GM19452 (cell line): ENCODE measurements around the gene GCA.

ENCODE experiments used
- ATAC-seq: cut with Tn5 transposase; IDR thresholded peaks from one replicate; pipeline ENCODE4 v1.9.1; 2021; ENCODE audit not compliant: unreplicated experiment

The GCA gene

GRCh38 chr2:162327806-162328205 lies 16.1 kb upstream of the GCA start:
- no peak for ATAC-seq

- peak; percentile 76 for ATAC-seq
Observed at GRCh38 chr2:162328424-162329157, 15.3 kb upstream of the GCA start.

- ATAC-seq = no peak
Observed at GRCh38 chr2:162330881-162331280, 13.1 kb upstream of the GCA start.

DNA sequence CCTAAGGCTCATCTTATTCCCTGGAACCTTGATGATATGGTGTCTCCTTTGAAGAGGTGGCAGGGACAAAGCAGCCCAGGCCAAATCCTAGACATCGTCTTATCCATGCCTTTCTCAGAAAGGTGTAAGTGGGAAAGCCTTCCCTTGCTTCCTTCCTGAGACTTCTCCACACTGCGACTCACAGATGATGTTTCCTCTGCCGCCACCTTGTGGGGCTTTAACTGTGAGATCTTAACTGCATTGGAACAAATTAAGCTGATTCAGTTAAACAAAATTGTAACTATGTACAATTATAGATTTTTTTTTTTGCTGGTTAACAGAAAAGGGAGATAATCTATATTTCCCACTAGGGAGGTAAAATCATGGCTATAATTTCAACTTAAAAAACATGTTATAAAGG lies 10.0 kb upstream of the GCA start:
- no peak for ATAC-seq

GRCh38 chr2:162337868-162338267 lies 6.1 kb upstream of the GCA start:
- no peak for ATAC-seq

DNA sequence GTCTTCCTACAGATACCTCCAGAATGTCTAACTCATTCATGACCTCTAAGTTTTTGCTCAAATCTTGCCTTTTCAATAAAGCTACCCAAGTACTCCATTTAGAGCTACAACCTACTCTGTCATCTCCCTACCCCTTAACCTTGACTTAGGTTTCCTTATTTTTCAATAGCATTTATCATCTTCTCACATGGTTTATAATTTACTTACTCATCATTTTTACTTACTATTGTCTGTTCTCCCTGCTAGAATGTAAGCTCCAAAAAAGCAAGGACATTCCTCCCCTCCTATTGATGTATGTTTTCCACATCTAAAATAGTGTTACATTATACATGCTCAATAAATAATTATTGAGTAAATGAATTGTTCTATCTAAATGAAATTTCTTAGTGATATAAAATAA lies 3.1 kb upstream of the GCA start:
- no peak for ATAC-seq

GRCh38 chr2:162342321-162342720 lies 1.6 kb upstream of the GCA start:
- no peak for ATAC-seq

DNA sequence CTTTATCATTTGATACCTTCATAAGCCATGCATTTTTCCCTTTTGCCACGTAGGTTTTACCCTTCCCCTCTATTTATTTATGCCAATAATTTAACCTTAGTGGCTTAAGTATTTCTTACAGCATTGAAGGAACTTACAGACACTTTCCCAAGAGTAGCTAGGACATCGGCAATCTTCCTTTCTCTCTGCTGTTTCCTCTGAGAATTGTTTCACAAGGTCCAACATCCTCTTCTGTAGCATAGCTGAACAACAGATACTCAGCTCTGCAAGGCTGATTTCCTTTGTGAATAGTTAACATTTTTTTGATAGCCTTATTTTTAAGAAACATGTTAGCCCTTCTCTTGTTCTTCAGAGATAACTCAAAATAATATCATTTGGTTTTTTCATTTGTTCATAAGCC lies 1.1 kb upstream of the GCA start:
- no peak for ATAC-seq

- peak; percentile 3 for ATAC-seq
Observed at GRCh38 chr2:162343492-162343823, 474 bp upstream of the GCA start.

GRCh38 chr2:162344617-162344950 lies 652 bp downstream of the GCA start:
- ATAC-seq = no peak

DNA sequence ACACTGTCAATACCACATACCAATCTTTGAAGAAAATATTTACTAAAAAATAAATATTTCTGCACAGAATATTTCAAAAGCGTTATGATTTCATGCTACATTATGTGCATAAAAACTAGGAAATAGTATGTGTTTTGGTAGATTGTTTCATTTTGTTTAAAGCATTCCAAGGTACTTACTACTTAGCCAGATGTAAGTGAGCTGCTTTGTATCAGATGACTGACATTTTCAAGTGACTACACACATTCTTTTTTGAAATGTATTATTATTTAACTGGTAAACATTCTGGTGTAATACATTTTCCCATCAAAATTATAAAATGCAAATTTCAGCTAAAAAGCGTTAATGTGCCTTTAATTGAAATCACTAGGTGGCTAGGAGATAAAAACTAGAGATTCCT lies 21.5 kb downstream of the GCA start:
- ATAC-seq = no peak

- no peak for ATAC-seq
Observed at GRCh38 chr2:162368494-162368893, 24.6 kb downstream of the GCA start.

DNA sequence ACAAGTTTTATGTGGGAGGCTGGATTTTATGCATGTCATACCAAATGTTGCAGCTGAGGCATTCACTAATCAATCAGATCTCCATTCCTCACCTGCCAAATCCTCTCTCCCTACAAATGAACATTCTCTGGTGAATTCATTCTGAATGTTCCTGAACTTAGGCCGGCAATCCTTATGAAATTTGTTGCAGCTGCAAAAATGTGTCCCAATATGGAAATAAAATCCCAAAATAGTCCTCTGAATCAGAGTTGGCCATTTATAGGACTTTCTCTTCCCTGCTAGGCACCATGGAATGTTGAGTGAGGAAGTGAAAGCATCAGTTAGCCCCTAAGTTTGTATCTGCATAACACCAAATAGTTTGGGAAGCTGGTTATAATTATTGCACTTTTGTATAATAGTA lies 25.6 kb downstream of the GCA start:
- no peak for ATAC-seq

DNA sequence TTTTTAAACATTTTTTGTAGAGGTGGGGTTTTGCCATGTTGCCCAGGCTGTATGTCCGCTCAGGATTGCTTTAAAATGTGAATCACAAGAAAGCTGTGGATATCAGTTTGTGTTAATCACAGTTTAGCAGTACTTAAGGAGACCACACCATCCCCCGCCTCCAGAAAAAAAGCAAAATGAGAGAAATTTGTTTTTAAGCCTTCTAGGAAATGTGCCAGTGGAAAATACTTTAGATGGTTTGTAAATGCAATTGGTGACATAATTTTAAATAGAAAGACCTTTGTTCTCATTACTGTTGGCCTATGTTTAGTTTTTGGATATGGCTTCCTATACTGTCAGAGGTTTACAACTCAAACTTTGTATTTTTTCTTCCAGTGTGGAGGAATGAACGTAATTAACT lies 27.0 kb downstream of the GCA start:
- no peak for ATAC-seq

GRCh38 chr2:162372818-162373217 lies 28.9 kb downstream of the GCA start:
- ATAC-seq = no peak

DNA sequence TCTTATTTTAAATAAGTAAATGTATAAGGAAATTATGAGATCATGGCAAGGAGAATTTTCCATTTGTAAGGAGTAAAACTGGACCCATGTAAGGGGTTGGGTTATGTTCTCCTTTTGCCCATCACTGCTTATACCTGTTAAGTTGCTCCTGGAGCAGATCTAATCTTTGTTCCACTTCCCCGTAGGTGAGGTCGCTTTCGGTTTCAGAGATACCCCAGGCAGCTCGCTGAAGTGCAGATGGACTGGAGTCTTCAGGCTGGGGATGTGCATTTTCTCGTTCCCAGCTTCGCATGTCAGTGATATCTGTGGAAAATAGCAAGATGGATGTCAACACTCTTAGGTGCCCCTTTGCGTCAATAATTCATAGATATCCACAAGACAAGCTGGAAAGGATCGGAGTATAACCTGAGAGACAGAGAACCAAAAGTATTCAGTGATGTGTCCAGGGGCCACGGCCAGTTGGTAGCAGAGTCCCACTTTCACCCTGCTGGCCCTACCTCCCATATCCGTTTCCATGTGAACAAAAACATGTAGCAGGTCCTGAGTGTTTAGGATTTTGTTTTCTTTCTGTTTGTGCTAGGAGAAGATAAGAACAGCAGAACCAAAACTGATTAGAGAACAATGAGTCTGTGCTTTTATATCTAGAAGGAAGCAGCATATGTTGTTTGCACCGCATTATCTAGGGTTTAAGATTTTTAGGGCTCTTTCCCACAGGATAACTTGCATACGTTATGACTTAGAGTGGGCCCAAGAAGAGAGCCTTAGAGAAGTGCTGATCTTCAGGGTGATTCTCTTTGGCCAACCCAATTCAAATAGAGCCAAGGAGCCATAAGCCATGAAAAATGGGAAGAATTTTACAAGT lies 36.0 kb downstream of the GCA start:
- peak; percentile 64 for ATAC-seq

DNA sequence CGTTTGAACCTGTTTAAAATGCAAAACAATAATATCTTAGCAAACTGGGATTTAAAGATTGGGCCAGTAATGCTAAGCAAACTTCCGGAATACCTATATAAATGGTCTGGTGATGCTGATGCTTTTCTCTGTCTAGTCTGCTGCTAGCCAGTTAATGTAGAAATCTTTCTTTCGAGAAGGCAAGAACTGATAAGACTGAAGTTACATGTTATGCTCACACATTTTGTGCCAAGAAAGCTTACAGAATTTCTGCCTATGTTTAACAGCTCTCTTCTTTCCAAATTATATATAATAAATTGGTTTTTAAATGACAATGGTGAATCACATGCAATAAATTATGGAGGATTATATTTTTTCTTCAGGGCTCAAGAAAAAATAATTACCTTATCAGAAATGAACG lies 37.9 kb downstream of the GCA start:
- no peak for ATAC-seq

GRCh38 chr2:162382278-162382677 lies 38.3 kb downstream of the GCA start:
- no peak for ATAC-seq

DNA sequence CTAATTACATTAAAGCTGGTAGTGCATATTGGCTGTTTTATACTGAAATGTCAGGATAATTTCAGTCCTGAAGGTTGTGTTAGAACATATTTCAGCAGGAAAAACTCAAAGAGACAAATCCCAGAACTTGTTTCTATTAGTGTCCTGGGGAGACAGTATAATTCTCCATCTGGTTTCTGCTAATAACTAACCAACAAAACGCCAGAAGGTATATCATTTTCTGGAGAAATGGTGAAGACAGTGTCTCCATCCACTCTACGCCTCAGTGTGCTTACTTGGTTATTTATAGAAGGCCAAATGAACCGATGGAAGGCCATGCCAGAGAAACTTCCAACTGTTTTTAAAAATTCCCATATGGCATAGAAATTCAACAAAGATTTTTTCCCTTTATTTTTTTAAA lies 41.6 kb downstream of the GCA start:
- no peak for ATAC-seq

GRCh38 chr2:162390801-162391200 lies 46.9 kb downstream of the GCA start:
- no peak for ATAC-seq

DNA sequence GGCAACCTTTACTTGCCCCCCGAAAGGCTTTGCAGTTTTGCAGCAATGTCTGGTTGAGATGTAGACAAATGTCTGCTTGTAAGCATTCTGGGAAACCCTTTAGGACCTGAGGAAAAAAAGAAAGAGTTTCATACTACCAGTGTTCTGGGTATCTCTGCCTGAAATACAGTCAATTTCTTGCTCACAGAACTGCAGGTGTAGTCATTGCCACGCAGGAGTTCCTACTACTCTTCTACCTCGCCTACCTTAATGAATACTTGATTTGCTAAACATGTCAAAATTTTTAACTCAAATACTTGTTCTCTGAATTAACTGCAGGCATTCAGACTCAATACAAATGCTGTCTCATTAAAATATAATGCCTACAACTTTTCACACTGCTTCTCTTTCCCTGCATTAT lies 56.4 kb downstream of the GCA start:
- ATAC-seq = no peak

GRCh38 chr2:162401871-162402270 lies 57.9 kb downstream of the GCA start:
- no peak for ATAC-seq

DNA sequence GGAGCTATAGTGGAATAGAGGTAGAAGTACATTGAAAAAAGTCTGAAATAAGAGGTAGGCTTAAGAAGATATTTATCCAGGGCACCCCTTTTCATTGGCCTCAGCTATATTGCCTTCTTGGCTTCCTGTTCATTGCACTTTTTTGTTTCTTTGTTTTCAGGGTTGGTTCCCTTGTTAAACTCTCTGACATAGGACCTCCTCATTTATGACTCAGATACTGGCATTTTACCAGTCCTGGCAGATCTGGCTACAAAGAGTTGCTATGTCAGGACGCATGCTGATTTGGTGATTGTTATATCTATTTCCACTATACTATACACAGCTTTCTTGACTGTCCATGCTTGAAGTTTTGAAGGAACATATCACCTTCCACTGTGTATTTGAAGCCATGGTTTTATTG lies 60.0 kb downstream of the GCA start:
- no peak for ATAC-seq
